Dendritic cell treated with granulocyte-macrophage colony-stimulating factor and Interleukin-4, amounts not matched to agents 40 ng/mL and 50 ng/mL, for 4 days (primary cell): ENCODE measurements around the gene TTC28.
"Not testable (repeated sequence)": the region's sequence is repeated elsewhere in the genome, so short reads cannot be mapped to it uniquely, and the experiment has no call there.

Experiments used
- H3K27ac Mint-ChIP-seq: one replicate; pipeline ENCODE4 v1.8.0; 2022; ENCODE audit warnings: mild to moderate bottlenecking, mixed read lengths
- H3K27me3 Mint-ChIP-seq: one replicate; pipeline ENCODE4 v1.8.0; 2022; ENCODE audit warnings: mild to moderate bottlenecking, mixed read lengths
- H3K36me3 Mint-ChIP-seq: one replicate; pipeline ENCODE4 v1.8.0; 2022; ENCODE audit warnings: low read depth, mixed read lengths
- H3K4me1 Mint-ChIP-seq: one replicate; pipeline ENCODE4 v1.8.0; 2022; ENCODE audit warnings: low read depth, mixed read lengths
- H3K4me3 Mint-ChIP-seq: one replicate; pipeline ENCODE4 v1.8.0; 2022; ENCODE audit warnings: mild to moderate bottlenecking, moderate library complexity, mixed read lengths
- H3K9me3 Mint-ChIP-seq: one replicate; pipeline ENCODE4 v1.8.0; 2022; ENCODE audit warnings: mixed read lengths
- intact Hi-C: fragments of 100-400 bp; cut with micrococcal nuclease; formaldehyde crosslinking; loops from one replicate; pipeline ENCODE4 v1.15.0; 2022

The TTC28 gene

GRCh38 chr22:28650463-28650862, 29.2 kb downstream of the TTC28 start:
- H3K4me3 Mint-ChIP-seq: no peak overlapping the region
- no peaks in the 10 kb centered on the region for H3K4me1 Mint-ChIP-seq
- intact Hi-C loops: no loop called here
- no peaks in the 10 kb centered on the region for H3K36me3 Mint-ChIP-seq
- no peaks in the 10 kb centered on the region for H3K9me3 Mint-ChIP-seq
- peaks cover 15% of the 10 kb centered on the region for H3K27me3 Mint-ChIP-seq
- no peak overlapping the region for H3K27ac Mint-ChIP-seq

- Mint-ChIP-seq H3K9me3 (no peaks in the 10 kb centered on the region), H3K27ac (no peak overlapping the region), H3K4me1 (no peaks in the 10 kb centered on the region), H3K36me3 (no peaks in the 10 kb centered on the region), H3K27me3 (peaks cover 13% of the 10 kb centered on the region), H3K4me3 (no peak overlapping the region)
- intact Hi-C loops: no loop called here
These were observed 30.8 kb downstream of the TTC28 start for GRCh38 chr22:28648792-28649191.

GRCh38 chr22:28647216-28647615, 32.4 kb downstream of the TTC28 start:
- H3K4me3 Mint-ChIP-seq: no peak overlapping the region
- no peaks in the 10 kb centered on the region for H3K36me3 Mint-ChIP-seq
- intact Hi-C loops: no loop called here
- H3K27me3 Mint-ChIP-seq: peaks cover 13% of the 10 kb centered on the region
- no peak overlapping the region for H3K27ac Mint-ChIP-seq
- no peaks in the 10 kb centered on the region for H3K9me3 Mint-ChIP-seq
- no peaks in the 10 kb centered on the region for H3K4me1 Mint-ChIP-seq

GRCh38 chr22:28639321-28639720, 40.3 kb downstream of the TTC28 start:
- Mint-ChIP-seq H3K27me3 (peaks cover 3% of the 10 kb centered on the region), H3K36me3 (no peaks in the 10 kb centered on the region), H3K4me3 (no peak overlapping the region), H3K4me1 (no peaks in the 10 kb centered on the region), H3K27ac (no peak overlapping the region), H3K9me3 (no peaks in the 10 kb centered on the region)
- intact Hi-C loops: no loop called here

- no peak overlapping the region for H3K27ac Mint-ChIP-seq
- no peaks in the 10 kb centered on the region for H3K4me1 Mint-ChIP-seq
- H3K27me3 Mint-ChIP-seq: peaks cover 3% of the 10 kb centered on the region
- no peaks in the 10 kb centered on the region for H3K36me3 Mint-ChIP-seq
- no peak overlapping the region for H3K4me3 Mint-ChIP-seq
- intact Hi-C loops: no loop called here
- H3K9me3 Mint-ChIP-seq: no peaks in the 10 kb centered on the region
These were observed 42.4 kb downstream of the TTC28 start for GRCh38 chr22:28637225-28637624.

- Mint-ChIP-seq H3K4me3 (no peak overlapping the region), H3K9me3 (no peaks in the 10 kb centered on the region), H3K27me3 (peaks cover 2% of the 10 kb centered on the region), H3K4me1 (no peaks in the 10 kb centered on the region), H3K36me3 (no peaks in the 10 kb centered on the region), H3K27ac (no peak overlapping the region)
- intact Hi-C loops: no loop called here
These were observed 49.5 kb downstream of the TTC28 start for GRCh38 chr22:28630177-28630574.

- Mint-ChIP-seq H3K4me3 (no peak overlapping the region), H3K27me3 (peaks cover 2% of the 10 kb centered on the region), H3K27ac (no peak overlapping the region), H3K4me1 (no peaks in the 10 kb centered on the region), H3K9me3 (no peaks in the 10 kb centered on the region), H3K36me3 (no peaks in the 10 kb centered on the region)
- intact Hi-C loops: no loop called here
These were observed 50.0 kb downstream of the TTC28 start for GRCh38 chr22:28629420-28630176.

- Mint-ChIP-seq H3K4me3 (no peak overlapping the region), H3K27ac (no peak overlapping the region), H3K27me3 (peaks cover 6% of the 10 kb centered on the region), H3K4me1 (no peaks in the 10 kb centered on the region), H3K36me3 (no peaks in the 10 kb centered on the region), H3K9me3 (no peaks in the 10 kb centered on the region)
- intact Hi-C loops: no loop called here
These were observed 50.9 kb downstream of the TTC28 start for GRCh38 chr22:28628766-28629165.

- Mint-ChIP-seq H3K4me3 (no peak overlapping the region), H3K4me1 (no peaks in the 10 kb centered on the region), H3K27ac (no peak overlapping the region), H3K9me3 (no peaks in the 10 kb centered on the region), H3K36me3 (no peaks in the 10 kb centered on the region), H3K27me3 (peaks cover 6% of the 10 kb centered on the region)
- intact Hi-C loops: no loop called here
These were observed 51.8 kb downstream of the TTC28 start for GRCh38 chr22:28627791-28628190.

GRCh38 chr22:28620244-28620922, 59.3 kb downstream of the TTC28 start:
- Mint-ChIP-seq H3K36me3 (no peaks in the 10 kb centered on the region), H3K27me3 (peaks cover 5% of the 10 kb centered on the region)
- intact Hi-C loops: no loop called here

GRCh38 chr22:28619236-28619635, 60.4 kb downstream of the TTC28 start:
- Mint-ChIP-seq H3K27ac (no peak overlapping the region), H3K36me3 (no peaks in the 10 kb centered on the region), H3K4me1 (no peaks in the 10 kb centered on the region), H3K27me3 (peaks cover 5% of the 10 kb centered on the region), H3K4me3 (no peak overlapping the region), H3K9me3 (no peaks in the 10 kb centered on the region)
- intact Hi-C loops: no loop called here

More at GRCh38 chr22:28620244-28620922, 59.3 kb downstream of the TTC28 start:
- Mint-ChIP-seq H3K4me1 (no peaks in the 10 kb centered on the region), H3K9me3 (no peaks in the 10 kb centered on the region), H3K4me3 (no peak overlapping the region), H3K27ac (no peak overlapping the region)

GRCh38 chr22:28615423-28615822, 64.2 kb downstream of the TTC28 start:
- H3K4me3 Mint-ChIP-seq, H3K27me3 Mint-ChIP-seq, H3K9me3 Mint-ChIP-seq, H3K27ac Mint-ChIP-seq, H3K36me3 Mint-ChIP-seq, H3K4me1 Mint-ChIP-seq, intact Hi-C loops: not testable (repeated sequence)

- Mint-ChIP-seq H3K9me3 (no peaks in the 10 kb centered on the region), H3K27me3 (peaks cover 12% of the 10 kb centered on the region), H3K27ac (no peak overlapping the region), H3K36me3 (no peaks in the 10 kb centered on the region), H3K4me3 (no peak overlapping the region), H3K4me1 (no peaks in the 10 kb centered on the region)
- intact Hi-C loops: no loop called here
These were observed 69.7 kb downstream of the TTC28 start for GRCh38 chr22:28609921-28610320.

- intact Hi-C loops: no loop called here
- H3K4me1 Mint-ChIP-seq: no peaks in the 10 kb centered on the region
- H3K4me3 Mint-ChIP-seq: no peak overlapping the region
- no peaks in the 10 kb centered on the region for H3K36me3 Mint-ChIP-seq
- no peak overlapping the region for H3K27ac Mint-ChIP-seq
- H3K27me3 Mint-ChIP-seq: peaks cover 10% of the 10 kb centered on the region
- no peaks in the 10 kb centered on the region for H3K9me3 Mint-ChIP-seq
These were observed 71.1 kb downstream of the TTC28 start for GRCh38 chr22:28608546-28608945.

- Mint-ChIP-seq H3K36me3 (no peaks in the 10 kb centered on the region), H3K9me3 (no peaks in the 10 kb centered on the region), H3K4me1 (no peaks in the 10 kb centered on the region), H3K27ac (no peak overlapping the region), H3K27me3 (peaks cover 9% of the 10 kb centered on the region), H3K4me3 (no peak overlapping the region)
- intact Hi-C loops: no loop called here
These were observed 71.8 kb downstream of the TTC28 start for GRCh38 chr22:28607795-28608194.
